ENCODE results near the gene RIF1. TPM values are rescaled to one million over a fixed set of nuclear protein-coding genes. Genes with fewer than 3 reads are reported as not detected.
A peak's percentile ranks its signal among the peaks of the same experiment; 100 is the strongest.

The RIF1 gene
- total RNA-seq, 6 donors from 2014 or later, result 14.1 to 51.7 (median 29.2) TPM

- no peak overlapping the region for H3K27ac ChIP-seq
- H3K27me3 ChIP-seq, result no peaks in the 10 kb centered on the region
- no peaks in the 10 kb centered on the region for H3K36me3 ChIP-seq
- DNase-seq (no peak), ATAC-seq (ENCODE audit: low FRiP score in 2 of 2) (peak in 1 of 2 donors; percentile 65)
- no peaks in the 10 kb centered on the region for H3K4me1 ChIP-seq
- no peak overlapping the region for H3K4me3 ChIP-seq
- H3K9me3 ChIP-seq, result no peaks in the 10 kb centered on the region
- WGBS, 2 donors, result 28 to 33% methylated on average over 3 of the region's 3 CpGs
- no peak for TF ChIP-seq POLR2A (IDR thresholded peaks at IDR 0.05)
- no peak for TF ChIP-seq EP300 (IDR thresholded peaks at IDR 0.05)
- no peak for TF ChIP-seq POLR2AphosphoS5 (IDR thresholded peaks at IDR 0.05)
- TF ChIP-seq CTCF (IDR thresholded peaks at IDR 0.05), result no peak
Observed at GRCh38 chr2:151374436-151374835, 35.3 kb upstream of the RIF1 start.

DNA sequence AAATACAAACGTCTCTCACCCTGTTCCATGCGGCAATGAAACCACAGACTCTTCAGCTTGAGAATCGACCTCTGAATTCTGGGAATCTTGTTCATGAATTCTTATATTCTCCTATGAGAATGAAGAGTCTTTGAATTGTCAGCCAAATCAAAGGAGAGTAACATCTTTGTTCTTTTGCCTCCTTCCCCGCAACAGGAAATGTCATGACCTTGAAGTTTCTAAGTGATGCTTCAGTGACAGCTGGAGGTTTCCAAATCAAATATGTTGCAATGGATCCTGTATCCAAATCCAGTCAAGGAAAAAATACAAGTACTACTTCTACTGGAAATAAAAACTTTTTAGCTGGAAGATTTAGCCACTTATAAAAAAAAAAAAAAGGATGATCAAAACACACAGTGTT lies 30.5 kb upstream of the RIF1 start:
- no peaks in the 10 kb centered on the region for H3K27me3 ChIP-seq
- no peak for TF ChIP-seq CTCF (IDR thresholded peaks at IDR 0.05)
- peak in 1 of 2 donors; percentile 54 for TF ChIP-seq POLR2AphosphoS5 (IDR thresholded peaks at IDR 0.05)
- TF ChIP-seq POLR2A (IDR thresholded peaks at IDR 0.05), result no peak
- TF ChIP-seq EP300 (IDR thresholded peaks at IDR 0.05), result no peak
- H3K27ac ChIP-seq, result peak overlapping the region in 1 of 4 donors; percentile 15
- H3K9me3 ChIP-seq, result no peaks in the 10 kb centered on the region
- H3K4me3 ChIP-seq, result no peak overlapping the region
- ATAC-seq (ENCODE audit: low FRiP score in 2 of 2), result no peak
- 62 to 67% methylated on average over 4 of the region's 4 CpGs for WGBS, 2 donors
- no peak for DNase-seq
- H3K4me1 ChIP-seq, result no peaks in the 10 kb centered on the region
- H3K36me3 ChIP-seq, result no peaks in the 10 kb centered on the region

DNA sequence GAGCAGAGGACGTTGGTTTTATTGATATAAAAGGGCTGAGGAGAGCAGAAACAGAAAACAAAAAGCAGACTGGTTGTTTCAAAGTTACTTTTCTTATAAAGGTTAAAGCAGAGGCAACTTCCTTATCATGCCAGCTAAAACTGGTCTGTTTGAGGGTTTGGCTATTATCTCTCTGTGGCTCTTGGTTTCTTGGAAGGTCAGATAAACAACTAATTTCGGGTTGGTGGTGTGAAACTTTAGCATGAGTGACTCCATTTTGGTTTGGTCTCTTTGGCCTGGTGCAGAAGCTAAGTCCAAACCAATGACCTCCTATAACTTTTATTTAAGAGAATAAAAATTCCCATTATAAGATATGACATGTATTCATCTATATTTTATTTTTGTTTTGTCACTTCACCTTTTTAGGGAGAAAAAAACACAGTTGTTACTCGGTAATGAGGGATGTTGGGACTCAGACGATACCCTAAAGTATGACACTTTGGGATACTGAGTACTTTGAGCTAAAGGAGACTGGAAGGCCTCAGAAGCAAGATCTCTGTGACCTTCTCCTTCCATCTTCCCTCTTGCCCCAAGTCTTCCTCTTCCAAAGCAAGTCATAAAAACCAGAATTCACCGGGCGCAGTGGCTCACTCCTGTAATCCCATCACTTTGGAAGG lies 29.0 kb upstream of the RIF1 start:
- no peak for ATAC-seq (ENCODE audit: low FRiP score in 2 of 2)
- H3K4me3 ChIP-seq, result no peak overlapping the region
- no peaks in the 10 kb centered on the region for H3K4me1 ChIP-seq
- no peak for TF ChIP-seq EP300 (IDR thresholded peaks at IDR 0.05)
- no peak for TF ChIP-seq POLR2AphosphoS5 (IDR thresholded peaks at IDR 0.05)
- H3K27me3 ChIP-seq, result no peaks in the 10 kb centered on the region
- 76 to 79% methylated on average over 6 of the region's 6 CpGs for WGBS, 2 donors
- DNase-seq, result no peak
- H3K27ac ChIP-seq, result no peak overlapping the region
- H3K9me3 ChIP-seq, result no peaks in the 10 kb centered on the region
- no peaks in the 10 kb centered on the region for H3K36me3 ChIP-seq

- TF ChIP-seq POLR2A (IDR thresholded peaks at IDR 0.05), result no peak
- no peak for TF ChIP-seq EP300 (IDR thresholded peaks at IDR 0.05)
- no peak for TF ChIP-seq CTCF (IDR thresholded peaks at IDR 0.05)
- TF ChIP-seq POLR2AphosphoS5 (IDR thresholded peaks at IDR 0.05), result no peak
- H3K36me3 ChIP-seq, result no peaks in the 10 kb centered on the region
- no peak overlapping the region for H3K4me3 ChIP-seq
- DNase-seq (no peak), ATAC-seq (ENCODE audit: low FRiP score in 2 of 2) (peak in 1 of 2 donors; percentile 48)
- H3K27me3 ChIP-seq, result no peaks in the 10 kb centered on the region
- WGBS, 2 donors, result 70% methylated on average over 2 of the region's 2 CpGs
- peak overlapping the region in 1 of 4 donors; percentile 10 for H3K27ac ChIP-seq
- no peaks in the 10 kb centered on the region for H3K4me1 ChIP-seq
- H3K9me3 ChIP-seq, result no peaks in the 10 kb centered on the region
Observed at GRCh38 chr2:151381266-151381665, 28.4 kb upstream of the RIF1 start.

- Histone ChIP-seq H3K9me3 (no peaks in the 10 kb centered on the region), H3K4me3 (no peak overlapping the region), H3K4me1 (no peaks in the 10 kb centered on the region), H3K27ac (no peak overlapping the region), H3K27me3 (no peaks in the 10 kb centered on the region), H3K36me3 (no peaks in the 10 kb centered on the region)
- TF ChIP-seq POLR2AphosphoS5 (IDR thresholded peaks at IDR 0.05) (no peak), POLR2A (IDR thresholded peaks at IDR 0.05) (no peak), CTCF (IDR thresholded peaks at IDR 0.05) (no peak), EP300 (IDR thresholded peaks at IDR 0.05) (no peak)
- DNase-seq (no peak), ATAC-seq (ENCODE audit: low FRiP score in 2 of 2) (no peak)
- 82 to 92% methylated on average over 4 of the region's 4 CpGs for WGBS, 2 donors
Observed at GRCh38 chr2:151388011-151388410, 21.7 kb upstream of the RIF1 start.

Data from upper lobe of left lung (tissue), 6 donors.